Endometrial microvascular endothelial cells (primary cell): ENCODE data around the gene FBXO9. TPM values are rescaled to one million over a fixed set of nuclear protein-coding genes. Genes with fewer than 3 reads are reported as not detected.
"Not testable (repeated sequence)": the region's sequence is repeated elsewhere in the genome, so short reads cannot be mapped to it uniquely, and the experiment has no call there.

Source experiments
- in situ Hi-C: cut with HindIII; loops from 2 replicates; pipeline ENCODE4 v1.10.0; 2017; ENCODE audit warnings: low sequenced_read_pairs, low pct_unique_long_range_greater_than_20kb; ENCODE audit errors: inconsistent ontology term
- total RNA-seq: library from RNA; depleted of rRNA; stranded (reverse); fragments of >200 nt; gene quantifications from one replicate; pipeline ENCODE4 v1.2.3, GENCODE V29; 2015; ENCODE audit errors: inconsistent ontology term

The FBXO9 gene
- total RNA-seq, 1 donor from 2014 or later: 41.0 TPM

DNA sequence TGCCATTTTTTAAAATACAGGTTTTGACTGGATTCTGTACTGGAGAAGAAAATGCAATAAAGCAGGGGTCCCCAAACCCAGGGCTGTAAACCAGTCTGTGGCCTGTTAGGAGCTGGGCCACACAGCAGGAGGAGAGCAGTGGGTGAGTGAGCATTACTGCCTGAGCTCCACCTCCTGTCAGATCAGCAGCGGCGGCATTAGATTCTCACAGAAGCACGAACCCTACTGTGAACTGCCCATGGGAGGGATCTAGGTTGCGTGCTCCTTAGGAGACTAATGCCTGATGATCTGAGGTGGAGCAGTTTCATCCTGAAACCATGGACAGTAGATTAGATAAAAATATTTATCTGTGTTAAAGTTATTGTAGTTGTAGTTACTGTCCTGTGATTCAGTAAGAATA, 21.1 kb upstream of the FBXO9 start:
- in situ Hi-C loops: no loop called here

DNA sequence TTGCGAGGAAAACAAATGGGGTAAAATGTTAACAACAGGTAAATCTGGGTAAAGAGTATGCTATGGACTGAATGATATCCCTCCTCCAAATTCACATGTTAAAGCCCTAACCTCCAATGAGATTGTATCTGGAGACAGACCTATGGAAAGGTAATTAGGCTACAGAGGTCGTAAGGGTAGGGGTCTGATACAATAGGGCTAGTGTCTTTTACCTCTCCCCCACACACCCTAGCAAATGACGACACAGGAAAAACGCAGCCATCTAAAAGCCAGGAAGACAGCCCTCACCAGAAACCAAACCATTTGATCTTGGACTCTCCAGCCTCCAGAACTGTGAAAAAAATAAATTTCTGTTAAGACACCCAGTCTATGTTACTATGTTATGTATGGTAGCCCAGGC, 20.6 kb upstream of the FBXO9 start:
- in situ Hi-C loops: no loop called here

DNA sequence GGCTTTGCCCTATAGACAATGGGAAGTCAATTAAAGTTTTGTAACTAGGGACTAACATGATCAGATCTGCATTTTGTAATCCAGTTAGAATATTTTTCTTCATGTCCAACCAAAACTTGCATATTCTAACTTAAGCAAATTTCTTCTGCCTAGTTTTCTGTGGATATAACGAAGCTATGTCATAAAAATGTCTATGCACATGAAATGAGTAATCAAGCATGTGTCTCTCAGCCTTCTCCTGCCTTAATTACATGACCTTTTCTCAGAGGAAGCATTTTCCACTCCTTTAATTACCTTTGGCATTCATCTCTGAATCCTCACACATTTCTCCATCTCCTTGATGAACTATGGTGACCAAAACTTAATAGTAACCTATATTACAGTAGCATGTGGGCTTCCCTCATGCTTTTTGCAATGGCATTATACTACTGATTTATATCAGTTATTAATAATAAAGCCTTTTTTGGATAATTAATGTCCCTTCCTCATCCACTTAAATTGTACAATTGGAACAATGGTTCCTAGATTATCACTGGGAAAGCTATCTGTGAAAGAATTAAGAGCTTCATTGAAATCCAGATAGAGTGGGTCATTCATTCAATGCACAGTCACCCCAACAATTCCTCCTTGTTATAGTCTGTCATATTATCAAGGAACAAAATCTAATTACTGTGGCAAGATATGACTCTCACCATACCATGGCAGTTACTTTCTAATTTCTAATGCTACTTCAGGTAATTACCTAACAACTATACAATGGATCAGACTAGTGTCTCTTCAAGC, 19.1 kb upstream of the FBXO9 start:
- in situ Hi-C loops: no loop called here

DNA sequence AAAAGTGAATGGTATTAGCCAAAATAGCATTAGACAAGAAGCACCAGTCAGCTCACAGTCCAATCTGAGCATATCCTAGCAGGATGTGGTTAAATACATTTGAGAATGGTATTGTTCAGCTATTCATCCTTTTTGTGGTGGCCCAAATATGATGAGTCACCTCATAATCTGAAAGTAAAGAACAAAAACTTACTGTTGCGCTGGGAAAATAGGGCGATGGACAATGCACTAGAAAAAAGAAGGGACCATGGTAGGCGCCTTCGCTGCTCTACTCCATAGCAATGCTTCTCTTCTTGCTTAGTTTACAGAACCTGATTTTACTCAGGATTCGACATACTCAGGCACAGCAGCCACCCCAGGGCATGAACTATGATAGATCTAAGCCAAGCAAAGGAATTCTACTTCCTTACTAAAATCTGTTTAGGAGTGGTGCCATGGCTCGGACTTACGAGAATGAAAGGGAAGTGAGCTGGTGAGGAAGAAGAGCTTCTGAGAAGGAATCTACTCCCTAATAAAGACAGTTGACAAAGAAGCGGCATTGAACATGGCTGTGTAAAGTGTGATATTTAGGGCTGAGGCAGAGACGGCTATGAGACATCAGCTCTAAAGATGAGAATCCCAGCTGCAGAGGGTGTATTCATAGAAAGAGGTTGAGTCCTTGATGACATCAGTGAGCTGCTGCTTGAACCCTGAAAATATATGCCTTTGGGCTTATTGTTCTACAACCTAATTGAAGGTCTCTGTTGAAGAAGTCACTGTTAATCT, 16.6 kb upstream of the FBXO9 start:
- in situ Hi-C loops: no loop called here

DNA sequence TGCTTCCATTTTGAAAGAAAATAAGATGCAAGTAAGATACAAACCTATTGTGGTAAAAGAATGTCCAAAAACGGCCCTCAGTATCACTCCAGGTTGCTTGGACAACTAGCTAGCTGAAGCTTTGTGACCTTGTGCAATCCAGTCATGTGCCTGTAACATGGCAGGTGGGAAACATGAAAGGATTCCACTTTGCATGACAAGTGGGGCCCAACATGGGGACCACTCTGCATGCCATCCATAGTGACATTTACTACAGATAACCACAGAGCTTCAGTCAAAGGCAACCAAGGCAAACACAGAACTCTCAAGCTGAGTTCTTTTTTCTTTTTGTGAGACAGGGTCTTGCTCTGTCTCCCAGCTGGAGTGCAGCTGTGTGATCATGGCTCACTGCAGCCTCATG, 15.8 kb upstream of the FBXO9 start:
- in situ Hi-C loops: no loop called here

DNA sequence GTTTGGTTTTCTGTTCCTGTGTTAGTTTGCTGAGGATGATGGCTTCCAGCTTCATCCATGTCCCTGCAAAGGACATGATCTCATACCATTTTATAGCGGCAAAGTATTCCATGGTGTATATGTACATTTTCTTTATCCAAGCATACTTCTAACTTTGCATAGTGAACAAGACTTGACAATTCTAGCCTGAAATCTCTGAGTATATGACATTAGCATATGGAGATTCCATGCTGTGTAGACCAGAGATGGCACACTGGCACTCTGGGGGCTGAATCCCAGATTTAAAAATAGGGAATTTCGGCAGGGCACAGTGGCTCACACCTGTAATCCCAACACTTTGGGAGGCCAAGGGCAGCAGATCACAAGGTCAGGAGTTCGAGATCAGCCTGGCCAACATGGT, 13.1 kb upstream of the FBXO9 start:
- in situ Hi-C loops: not testable (repeated sequence)

DNA sequence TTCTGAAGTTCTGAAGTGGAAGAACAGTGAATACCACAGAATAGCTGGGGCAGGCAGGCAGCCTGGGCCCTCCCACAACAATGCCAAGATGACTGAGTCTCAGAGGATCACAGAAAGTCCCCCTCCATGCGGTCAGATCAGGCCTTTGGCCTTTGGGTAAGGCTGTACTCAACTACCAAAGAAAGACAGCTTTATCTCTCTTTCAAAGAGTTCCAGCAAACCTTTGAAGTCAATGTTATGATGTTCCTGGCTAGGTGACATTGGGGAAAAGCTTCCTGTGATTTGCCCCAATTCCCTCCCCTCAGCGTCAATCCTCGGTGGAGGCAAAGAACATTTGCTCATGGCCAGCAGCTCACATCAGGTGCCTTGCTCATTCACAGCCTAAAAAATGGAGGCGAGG, 10.7 kb upstream of the FBXO9 start:
- in situ Hi-C loops: no loop called here

DNA sequence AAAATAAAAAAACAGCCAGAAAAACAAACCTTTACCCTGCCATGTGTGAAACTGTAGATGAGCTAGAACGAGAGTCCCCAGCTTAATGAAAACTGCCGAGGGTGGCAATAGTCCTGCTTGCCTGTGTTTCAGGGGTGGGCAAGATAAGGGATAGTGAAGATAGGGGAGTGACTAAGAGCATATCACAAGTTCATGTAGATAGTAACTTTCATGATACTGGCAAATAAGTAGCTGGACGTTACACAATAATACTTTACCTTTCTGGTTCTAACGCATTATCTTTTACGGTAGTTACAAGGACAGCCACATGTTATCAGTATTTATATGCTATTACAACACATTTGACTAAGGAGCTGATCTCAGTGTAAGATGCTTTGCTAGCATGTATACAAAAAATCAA, 9.3 kb upstream of the FBXO9 start:
- in situ Hi-C loops: no loop called here

DNA sequence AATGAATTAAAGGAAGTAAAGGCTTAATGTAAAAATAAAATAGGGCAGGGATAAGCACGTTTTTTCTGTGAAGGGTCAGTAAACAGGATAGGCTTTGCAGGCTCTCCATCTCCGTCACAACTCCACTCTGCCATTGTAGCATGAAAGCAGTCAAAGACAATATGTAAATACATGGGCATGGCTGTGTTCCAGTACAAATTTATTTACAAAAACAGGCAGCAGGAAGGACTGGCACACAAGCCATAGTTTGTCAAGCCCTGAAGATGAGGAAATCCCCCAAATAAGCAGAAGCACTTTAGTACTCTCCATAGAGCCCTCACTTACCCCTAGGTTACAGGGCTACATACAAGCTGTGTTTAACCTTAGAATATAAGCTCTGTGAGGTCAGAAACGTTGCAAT, 8.9 kb upstream of the FBXO9 start:
- in situ Hi-C loops: no loop called here

DNA sequence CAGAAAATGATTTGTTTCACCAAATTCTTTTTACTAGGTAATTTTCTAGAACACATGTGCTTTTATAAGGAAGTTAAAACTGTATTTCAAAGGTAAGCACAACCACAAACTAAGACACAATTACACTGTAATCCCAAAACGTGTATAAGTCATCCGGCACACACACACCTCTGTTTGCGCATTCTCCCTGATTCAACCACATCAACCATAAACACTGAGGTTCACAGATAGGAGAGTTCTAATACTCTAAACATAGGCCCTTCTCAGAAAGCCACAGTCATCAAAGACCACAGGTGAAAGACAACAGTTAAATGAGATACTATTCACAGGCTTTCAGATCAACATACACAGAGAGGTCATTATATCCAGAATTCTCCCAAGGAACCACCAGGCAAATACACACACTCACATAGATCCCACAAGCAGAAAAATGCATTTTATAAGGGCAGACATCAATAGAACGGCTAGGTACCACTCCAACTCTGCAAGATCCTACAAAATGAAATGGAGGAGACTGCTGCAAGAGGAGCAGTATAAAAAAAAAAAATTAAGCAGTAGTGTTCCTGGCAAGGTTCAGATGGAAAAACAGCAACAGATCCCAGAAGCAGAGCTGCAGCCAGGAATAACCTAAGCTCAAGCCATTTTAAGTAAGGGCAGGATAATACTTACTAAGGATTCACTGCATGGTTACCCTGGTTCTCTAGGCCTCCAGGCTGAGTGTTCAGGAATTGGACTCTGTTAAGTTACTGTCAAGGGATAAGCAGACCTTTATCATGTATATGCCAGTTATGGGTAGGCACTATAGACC, 6.6 kb upstream of the FBXO9 start:
- in situ Hi-C loops: no loop called here

DNA sequence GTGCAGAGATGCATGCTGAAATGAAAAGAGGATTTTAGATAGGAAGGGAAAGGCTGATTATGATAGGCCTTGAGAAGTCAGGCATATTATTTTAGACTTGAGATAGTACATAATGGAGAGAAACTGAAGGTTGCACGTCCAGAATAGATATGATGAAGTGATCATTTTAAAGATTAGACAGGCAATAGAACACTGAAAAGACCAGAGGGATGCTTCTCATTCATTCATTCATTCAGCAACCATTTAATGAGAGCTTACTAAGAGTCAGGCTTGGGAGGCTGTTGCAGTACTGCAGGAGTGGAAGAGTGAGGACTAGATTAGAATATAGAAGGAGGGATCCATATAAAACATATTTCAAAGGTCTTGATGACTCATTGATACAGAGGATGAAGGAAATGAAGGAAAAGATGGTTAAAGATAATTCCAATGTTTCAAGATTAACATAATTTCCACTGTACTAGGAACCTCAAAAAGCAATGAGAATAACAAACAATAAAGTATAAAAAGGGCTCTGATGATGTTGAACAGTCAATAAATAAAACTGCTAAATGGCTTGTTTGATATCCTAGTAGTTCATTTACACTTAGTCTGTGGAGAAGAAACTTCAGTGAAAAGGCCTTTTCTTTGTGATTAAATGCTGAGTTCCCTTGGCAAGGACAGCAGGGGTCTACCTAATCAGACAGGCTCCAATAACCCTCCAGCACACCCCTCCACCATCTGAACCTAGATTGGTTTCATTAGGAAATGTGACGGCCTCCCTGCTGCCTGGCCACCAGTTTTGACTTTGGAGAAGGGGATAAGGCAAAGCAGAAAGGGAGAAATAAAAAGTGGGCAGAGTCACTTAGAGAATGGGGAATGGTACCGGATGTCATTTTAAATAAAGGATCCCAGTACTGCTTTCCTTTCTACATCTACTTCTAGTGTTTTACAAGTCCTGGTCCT, 5.3 kb upstream of the FBXO9 start:
- in situ Hi-C loops: no loop called here

DNA sequence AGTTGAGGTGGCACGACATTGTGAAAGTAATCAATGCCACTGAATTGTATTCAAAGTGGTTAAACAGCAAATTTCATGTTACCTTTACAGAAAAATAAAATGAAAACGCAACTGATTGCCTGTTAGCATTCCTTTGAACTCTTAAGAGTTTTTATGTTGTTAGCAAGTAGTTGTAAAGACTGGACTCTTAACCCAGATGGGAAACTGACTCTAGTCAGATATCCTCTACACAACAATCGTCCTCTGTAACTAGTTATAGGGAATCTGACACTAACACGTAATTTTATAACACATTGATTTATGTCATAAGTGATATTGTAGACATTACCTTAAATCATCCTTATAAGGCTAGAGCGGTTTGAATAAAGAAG, 3.0 kb upstream of the FBXO9 start:
- in situ Hi-C loops: no loop called here

GRCh38 chr6:53064255-53064654, 949 bp upstream of the FBXO9 start:
- in situ Hi-C loops: not testable (repeated sequence)

GRCh38 chr6:53064726-53065265, 408 bp upstream of the FBXO9 start:
- in situ Hi-C loops: no loop called here

GRCh38 chr6:53066077-53066417, 843 bp downstream of the FBXO9 start:
- in situ Hi-C loops: no loop called here

GRCh38 chr6:53066874-53067706, 1.9 kb downstream of the FBXO9 start:
- in situ Hi-C loops: no loop called here

GRCh38 chr6:53067849-53068361, 2.7 kb downstream of the FBXO9 start:
- in situ Hi-C loops: no loop called here

- in situ Hi-C loops: no loop called here
Measured at GRCh38 chr6:53069427-53069826, 4.2 kb downstream of the FBXO9 start.
